HG02884 (cell line): Measurements from ENCODE around the gene ZNF621.
A peak's percentile ranks its signal among the peaks of the same experiment; 100 is the strongest.

Source experiments
- ATAC-seq: cut with Tn5 transposase; IDR thresholded peaks from one replicate; pipeline ENCODE4 v1.9.1; 2021; ENCODE audit warnings: mild to moderate bottlenecking, moderate library complexity; ENCODE audit not compliant: unreplicated experiment

The ZNF621 gene

GRCh38 chr3:40524568-40525285, at the start of gene ZNF621:
Gene ZNF621, plus strand, starts transcription at chr3:40524960. Its CDS starts 881 bp downstream, at chr3:40525841.
- peak; percentile 97 for ATAC-seq

- ATAC-seq = peak; percentile 84
These were observed 48.0 kb upstream of the ZNF621 start, which contains the start of gene ZNF619 for GRCh38 chr3:40476478-40477470. Gene ZNF619, plus strand, starts transcription at chr3:40477122. Its CDS starts 858 bp downstream, at chr3:40477980.

DNA sequence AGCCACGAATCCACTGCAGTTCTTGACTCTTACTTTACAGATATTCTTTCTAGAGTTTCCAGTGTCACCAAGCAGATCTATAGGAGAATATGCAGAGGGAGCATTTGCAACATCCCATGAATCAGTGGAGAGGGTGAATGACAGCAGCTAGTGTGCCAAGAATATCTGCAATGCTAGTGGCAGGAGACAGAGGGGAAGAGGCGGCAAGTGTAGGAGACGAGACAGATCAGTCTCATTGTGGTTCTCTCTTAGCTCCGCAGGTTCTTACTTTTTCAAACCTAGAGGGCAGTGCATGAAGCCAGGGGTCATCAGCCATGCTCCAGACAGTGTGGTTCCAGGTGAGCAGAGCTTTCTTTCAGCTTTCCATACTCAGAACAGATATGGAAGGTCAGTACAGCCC, 47.1 kb upstream of the ZNF621 start:
- ATAC-seq = no peak

GRCh38 chr3:40487172-40487571, 37.6 kb upstream of the ZNF621 start:
- ATAC-seq = no peak

DNA sequence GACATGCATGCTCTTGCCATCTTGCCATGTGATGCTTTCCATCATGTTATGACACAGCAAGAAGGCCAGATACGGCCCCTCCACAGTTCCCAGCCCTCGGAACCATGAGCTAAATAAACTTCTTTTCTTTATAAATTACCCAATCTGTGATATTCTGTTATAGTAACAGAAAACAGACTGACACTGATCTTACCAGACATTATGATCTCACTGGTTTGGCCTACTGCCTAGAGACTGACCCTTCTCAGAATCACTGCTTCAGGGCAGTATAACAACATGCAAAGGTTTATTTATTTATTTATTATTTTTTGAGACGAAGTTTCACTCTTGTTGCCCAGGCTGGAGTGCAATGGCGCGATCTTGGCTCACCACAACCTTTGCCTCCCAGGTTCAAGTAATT, 33.8 kb upstream of the ZNF621 start:
- no peak for ATAC-seq

- ATAC-seq = no peak
These were observed 30.1 kb upstream of the ZNF621 start for GRCh38 chr3:40494698-40495097.

GRCh38 chr3:40497288-40497687, 27.5 kb upstream of the ZNF621 start:
- no peak for ATAC-seq

- ATAC-seq = no peak
These were observed 24.8 kb upstream of the ZNF621 start for GRCh38 chr3:40499952-40500351.

- no peak for ATAC-seq
These were observed 22.7 kb upstream of the ZNF621 start for GRCh38 chr3:40502034-40502433.

DNA sequence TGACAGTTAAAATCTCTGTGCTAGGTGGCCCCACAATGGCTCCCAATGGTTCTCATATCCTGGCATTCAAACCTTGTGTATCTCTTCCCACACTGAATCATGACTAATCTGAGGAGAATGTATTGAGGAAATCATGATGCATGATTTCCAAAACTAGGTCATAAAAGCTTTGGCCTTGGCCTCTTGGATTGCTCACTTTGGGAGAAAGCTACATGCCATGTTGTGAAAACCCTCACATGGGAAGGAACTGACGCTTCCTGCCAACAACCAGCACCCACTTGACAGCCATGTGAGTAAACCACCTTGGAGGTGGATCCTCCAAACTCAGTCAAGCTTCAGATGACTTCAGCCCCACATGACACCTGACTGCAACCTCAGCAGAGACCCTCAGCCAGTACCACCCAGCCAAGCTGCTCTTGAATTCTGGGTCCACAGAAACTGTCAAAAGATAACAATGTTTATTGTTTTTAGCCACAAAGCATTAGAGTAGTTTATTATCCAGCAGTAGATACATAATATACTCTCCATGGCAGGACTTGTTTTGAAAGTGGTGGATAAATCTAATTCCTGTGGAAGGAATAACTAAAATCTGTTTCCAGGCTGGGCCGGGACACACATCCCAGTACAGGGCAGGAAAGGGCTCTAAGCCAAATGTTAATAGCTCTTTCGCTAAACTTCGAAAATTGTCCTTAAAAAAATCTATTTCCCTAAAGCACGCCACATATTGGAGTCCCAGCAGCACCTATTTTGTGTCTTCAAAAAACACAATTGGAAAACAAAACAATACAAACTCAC, 19.9 kb upstream of the ZNF621 start:
- no peak for ATAC-seq

DNA sequence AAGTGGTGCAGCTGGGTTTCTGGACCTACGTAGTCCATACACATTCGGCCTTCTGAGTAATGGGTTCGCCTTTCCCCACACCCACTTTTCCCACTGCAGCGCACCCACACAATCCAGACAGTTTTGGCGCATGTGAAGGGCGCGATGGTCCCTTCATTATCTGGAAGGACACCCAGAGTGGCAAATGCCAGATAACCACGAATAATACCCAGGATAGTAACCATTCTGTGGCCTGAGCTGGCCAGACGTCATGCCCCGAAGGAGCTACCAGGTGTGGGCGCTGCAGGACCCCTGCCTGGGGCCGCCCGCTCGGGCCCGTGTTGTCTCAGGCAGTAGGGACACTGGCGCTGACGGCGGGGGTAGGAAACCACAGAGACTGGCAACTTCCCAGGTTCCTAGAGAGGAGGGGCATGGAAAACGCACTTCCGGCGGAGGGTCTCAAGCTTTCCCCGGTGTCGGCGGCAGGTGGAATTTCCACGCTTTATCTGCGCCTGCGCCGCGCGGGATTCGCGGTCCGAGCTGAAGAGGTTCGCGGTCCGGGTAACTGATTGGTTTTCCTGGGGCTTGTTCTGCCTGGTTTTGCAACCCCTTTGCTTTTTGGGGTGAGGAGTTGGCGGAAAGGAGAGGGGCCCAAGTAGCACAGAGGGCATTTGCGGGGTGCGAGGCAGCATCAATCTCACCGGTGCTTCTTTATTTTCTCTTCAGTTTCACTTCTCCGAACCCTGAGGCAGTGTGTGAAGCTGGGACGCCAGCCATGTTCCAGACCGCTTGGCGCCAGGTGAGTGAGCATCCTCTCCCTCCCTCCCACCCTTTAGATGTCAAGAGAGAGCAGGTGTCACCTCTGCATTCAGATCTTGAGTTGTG, 18.9 kb upstream of the ZNF621 start, which contains the start of gene ZNF620:
Gene ZNF620, plus strand, starts transcription at position 441 of the 864 bp plus-strand sequence. Its CDS starts 314 bp downstream, at position 755.
- peak; percentile 72 for ATAC-seq

GRCh38 chr3:40511031-40511718, 13.6 kb upstream of the ZNF621 start:
- no peak for ATAC-seq

DNA sequence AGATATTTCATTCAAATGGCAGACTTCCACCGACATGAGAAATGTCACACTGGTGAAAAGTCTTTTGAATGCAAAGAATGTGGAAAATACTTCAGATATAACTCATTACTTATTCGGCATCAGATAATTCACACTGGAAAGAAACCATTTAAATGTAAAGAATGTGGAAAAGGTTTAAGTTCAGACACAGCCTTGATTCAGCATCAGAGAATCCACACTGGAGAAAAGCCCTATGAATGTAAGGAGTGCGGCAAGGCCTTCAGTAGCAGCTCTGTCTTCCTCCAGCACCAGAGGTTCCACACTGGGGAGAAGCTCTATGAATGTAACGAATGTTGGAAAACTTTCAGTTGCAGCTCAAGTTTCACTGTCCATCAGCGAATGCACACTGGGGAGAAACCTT, 8.6 kb upstream of the ZNF621 start:
- ATAC-seq = no peak

GRCh38 chr3:40518067-40518466, 6.7 kb upstream of the ZNF621 start:
- no peak for ATAC-seq

DNA sequence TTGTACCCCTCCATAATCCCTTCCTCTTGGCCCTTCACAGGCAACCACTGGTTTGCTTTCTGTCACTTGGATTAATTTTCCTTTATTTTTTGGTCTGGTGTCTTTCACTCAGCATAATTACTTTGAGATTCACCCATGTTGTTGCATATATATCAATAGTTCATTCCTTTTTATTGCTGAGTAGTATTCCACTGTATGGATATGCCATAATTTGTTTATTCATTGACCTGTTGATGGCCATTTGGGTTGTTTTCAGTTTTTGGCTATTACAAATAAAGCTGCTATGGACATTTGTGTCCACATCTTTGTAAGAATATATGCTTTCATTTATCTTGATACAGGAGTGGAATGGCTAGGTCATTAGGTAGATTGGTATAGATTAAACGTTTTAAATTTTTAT, 5.9 kb upstream of the ZNF621 start:
- ATAC-seq = no peak

- ATAC-seq = no peak
These were observed 3.5 kb upstream of the ZNF621 start for GRCh38 chr3:40521254-40521653.

- no peak for ATAC-seq
These were observed 979 bp upstream of the ZNF621 start for GRCh38 chr3:40523781-40524180.

- ATAC-seq = no peak
These were observed 565 bp upstream of the ZNF621 start for GRCh38 chr3:40524222-40524567.

DNA sequence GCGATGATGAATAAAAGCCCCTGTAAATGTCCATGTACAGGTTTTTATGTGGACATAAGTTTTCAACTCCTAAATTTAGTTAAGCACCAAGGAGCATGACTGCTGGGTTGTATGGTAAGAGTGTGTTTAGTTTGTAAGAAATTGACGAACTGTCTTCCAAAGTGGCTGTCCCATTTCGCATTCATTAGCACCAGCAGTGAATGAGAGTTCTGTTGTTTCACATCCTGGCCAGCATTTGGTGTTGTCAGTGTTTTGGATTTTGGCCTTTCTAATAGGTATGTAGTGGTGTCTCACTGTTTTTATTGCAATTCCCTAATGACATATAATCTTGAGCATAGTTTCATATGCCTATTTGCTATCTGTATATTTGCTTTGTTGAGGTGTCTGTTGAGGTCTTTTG, 3.7 kb downstream of the ZNF621 start:
- ATAC-seq = no peak
